Caco-2 (cell line): ENCODE results near the gene GLIS1. TPM values are rescaled to one million over a fixed set of nuclear protein-coding genes. Genes with fewer than 3 reads are reported as not detected.

Experiments used
- BruUV-seq: library from RNA; stranded (reverse); fragments of 400-500 nt; replicated peaks from 2 replicates; lab custom pipeline; 2021; lab: Mats Ljungman, UMichigan
- CTCF ChIA-PET: fragments of 300-600 bp; sonication (Branson Sonifier 250); formaldehyde crosslinking; loops from one replicate; lab custom pipeline; 2022; ENCODE audit warnings: antibody characterized with exemption; lab: Charles Lee
- POLR2A ChIA-PET: fragments of 300-600 bp; sonication (Branson Sonifier 250); formaldehyde crosslinking; loops from one replicate; lab custom pipeline; 2022; ENCODE audit warnings: antibody characterized with exemption; lab: Charles Lee
- DNase-seq, 2 experiments: peaks; one replicate each; pipeline versions ENCODE4 v3.0.0 to v3.0.0-alpha.2; 2020 to 2022
- H3K27me3 ChIP-seq: replicated peaks from 2 replicates; pipeline ENCODE4 v1.6.0; 2011; ENCODE audit warnings: low read length; ENCODE audit not compliant: control insufficient read depth, insufficient read depth
- H3K36me3 ChIP-seq: 2 replicates; pipeline ENCODE4 v1.5.1; 2011; ENCODE audit warnings: low read length; ENCODE audit not compliant: control insufficient read depth, insufficient read depth
- H3K4me1 ChIP-seq: fragments of 250-450 bp; sonication (Bioruptor Pico); 2 replicates; pipeline ENCODE4 v1.5.1; 2020; ENCODE audit warnings: mild to moderate bottlenecking
- H3K4me3 ChIP-seq: 2 replicates; pipeline ENCODE4 v1.5.1; 2011; ENCODE audit warnings: low read depth, mild to moderate bottlenecking, control low read depth, low read length
- H3K9me3 ChIP-seq: fragments of 250-450 bp; sonication (Bioruptor Pico); 2 replicates; pipeline ENCODE4 v1.5.1; 2020; ENCODE audit warnings: mild to moderate bottlenecking, moderate library complexity
- H3K27ac Mint-ChIP-seq: one replicate; pipeline ENCODE4 v1.8.0; 2022; ENCODE audit warnings: mixed read lengths; ENCODE audit not compliant: unreplicated experiment
- H3K27me3 Mint-ChIP-seq: one replicate; pipeline ENCODE4 v1.8.0; 2022; ENCODE audit warnings: mixed read lengths; ENCODE audit not compliant: insufficient read depth, unreplicated experiment
- H3K36me3 Mint-ChIP-seq: one replicate; pipeline ENCODE4 v1.8.0; 2022; ENCODE audit warnings: mild to moderate bottlenecking, mixed read lengths; ENCODE audit not compliant: insufficient read depth, unreplicated experiment
- H3K4me1 Mint-ChIP-seq: one replicate; pipeline ENCODE4 v1.8.0; 2022; ENCODE audit warnings: low read depth, mixed read lengths; ENCODE audit not compliant: unreplicated experiment
- H3K4me3 Mint-ChIP-seq: one replicate; pipeline ENCODE4 v1.8.0; 2022; ENCODE audit warnings: mild to moderate bottlenecking, moderate library complexity, mixed read lengths; ENCODE audit not compliant: unreplicated experiment
- H3K9me3 Mint-ChIP-seq: one replicate; pipeline ENCODE4 v1.8.0; 2022; ENCODE audit warnings: mixed read lengths; ENCODE audit not compliant: unreplicated experiment
- CTCF ChIP-seq, 2 experiments: fragments of 200-600 bp in 1 of 2; IDR thresholded peaks; 1 replicate in 1 of 2; 2 replicates in 1 of 2; pipeline versions ENCODE4 v1.5.1 to v1.8.0; 2011 to 2022; ENCODE audit warnings: antibody characterized with exemption in 1 of 2, control low read depth in 1 of 2, inconsistent platforms in 1 of 2, low read depth in 1 of 2, low read length in 1 of 2, mild to moderate bottlenecking in 1 of 2, moderate library complexity in 1 of 2; ENCODE audit not compliant: insufficient read depth in 1 of 2, severe bottlenecking in 1 of 2, unreplicated experiment in 1 of 2
- intact Hi-C: fragments of 100-400 bp; cut with micrococcal nuclease; formaldehyde crosslinking; loops from one replicate; pipeline ENCODE4 v1.10.0; 2022; ENCODE audit not compliant: unreplicated experiment
- total RNA-seq: library from RNA; stranded (reverse); gene quantifications from 2 replicates; pipeline ENCODE4 v1.2.3, GENCODE V29; 2022

GLIS1 gene
- total RNA-seq, 1 experiment from 2014 or later = not detected

GRCh38 chr1:53554592-53555305 lies 184.2 kb downstream of the GLIS1 start:
- H3K9me3 ChIP-seq = no peaks in the 10 kb centered on the region
- H3K27me3 ChIP-seq = no peaks in the 10 kb centered on the region
- H3K4me1 ChIP-seq = no peaks in the 10 kb centered on the region
- no peak overlapping the region for H3K4me3 Mint-ChIP-seq
- no TSS peak for BruUV-seq
- no peaks in the 10 kb centered on the region for H3K36me3 ChIP-seq
- no peaks in the 10 kb centered on the region for H3K9me3 Mint-ChIP-seq
- no peaks in the 10 kb centered on the region for H3K4me1 Mint-ChIP-seq
- H3K27me3 Mint-ChIP-seq = peaks cover 3% of the 10 kb centered on the region
- peak in 1 of 2 experiments; percentile 7 for DNase-seq
- ChIA-PET CTCF (no interaction called here), POLR2A (no interaction called here)
- intact Hi-C loops = no loop called here
- H3K36me3 Mint-ChIP-seq = no peaks in the 10 kb centered on the region
- no peak overlapping the region for H3K4me3 ChIP-seq
- no peak for TF ChIP-seq CTCF (IDR thresholded peaks at IDR 0.05; ENCODE audit: insufficient read depth in 1 of 2, low read depth in 1 of 2, low read length in 1 of 2, severe bottlenecking in 1 of 2, unreplicated experiment in 1 of 2)
- no peak overlapping the region for H3K27ac Mint-ChIP-seq

GRCh38 chr1:53553734-53554509 lies 185.0 kb downstream of the GLIS1 start:
- DNase-seq = peak in 1 of 2 experiments; percentile 14
- Mint-ChIP-seq H3K4me3 (no peak overlapping the region), H3K27me3 (peaks cover 3% of the 10 kb centered on the region), H3K27ac (no peak overlapping the region), H3K4me1 (no peaks in the 10 kb centered on the region), H3K36me3 (no peaks in the 10 kb centered on the region), H3K9me3 (no peaks in the 10 kb centered on the region)
- CTCF ChIA-PET = no interaction called here
- TF ChIP-seq CTCF (IDR thresholded peaks at IDR 0.05; ENCODE audit: insufficient read depth in 1 of 2, low read depth in 1 of 2, low read length in 1 of 2, severe bottlenecking in 1 of 2, unreplicated experiment in 1 of 2) = no peak
- no peaks in the 10 kb centered on the region for H3K9me3 ChIP-seq
- POLR2A ChIA-PET = no interaction called here
- intact Hi-C loops = no loop called here
- no peaks in the 10 kb centered on the region for H3K4me1 ChIP-seq
- no peak overlapping the region for H3K4me3 ChIP-seq
- H3K27me3 ChIP-seq = no peaks in the 10 kb centered on the region
- no TSS peak for BruUV-seq
- no peaks in the 10 kb centered on the region for H3K36me3 ChIP-seq

GRCh38 chr1:53552981-53553733 lies 185.8 kb downstream of the GLIS1 start:
- no peaks in the 10 kb centered on the region for H3K4me1 ChIP-seq
- POLR2A ChIA-PET = no interaction called here
- Mint-ChIP-seq H3K4me1 (no peaks in the 10 kb centered on the region), H3K4me3 (no peak overlapping the region), H3K27me3 (peaks cover 3% of the 10 kb centered on the region), H3K36me3 (no peaks in the 10 kb centered on the region), H3K27ac (no peak overlapping the region), H3K9me3 (no peaks in the 10 kb centered on the region)
- no peaks in the 10 kb centered on the region for H3K36me3 ChIP-seq
- H3K9me3 ChIP-seq = no peaks in the 10 kb centered on the region
- no TSS peak for BruUV-seq
- peak in 1 of 2 experiments; percentile 11 for DNase-seq
- intact Hi-C loops = no loop called here
- H3K4me3 ChIP-seq = no peak overlapping the region
- CTCF ChIA-PET = no interaction called here
- TF ChIP-seq CTCF (IDR thresholded peaks at IDR 0.05; ENCODE audit: insufficient read depth in 1 of 2, low read depth in 1 of 2, low read length in 1 of 2, severe bottlenecking in 1 of 2, unreplicated experiment in 1 of 2) = no peak
- no peaks in the 10 kb centered on the region for H3K27me3 ChIP-seq
